Neural progenitor cell (in vitro differentiated cells): Measurements from ENCODE around the gene CCDC141. TPM values are rescaled to one million over a fixed set of nuclear protein-coding genes. Genes with fewer than 3 reads are reported as not detected.
A peak's percentile ranks its signal among the peaks of the same experiment; 100 is the strongest.

Source experiments
- DNase-seq: peaks from one replicate; pipeline ENCODE4 v3.0.0-alpha.2; 2016; ENCODE audit warnings: low spot score
- H2AFZ ChIP-seq: fragments of 200-600 bp; sonication (generic); replicated peaks from 2 replicates; pipeline ENCODE4 v1.6.1; 2016; ENCODE audit warnings: antibody characterized with exemption
- H3F3A ChIP-seq: fragments of 200-600 bp; sonication (generic); 2 replicates; pipeline ENCODE4 v1.6.1; 2016; ENCODE audit warnings: antibody characterized with exemption, low read depth
- H3K27ac ChIP-seq: fragments of 200-600 bp; sonication (generic); 2 replicates; pipeline ENCODE4 v1.5.1; 2016; ENCODE audit warnings: mild to moderate bottlenecking
- H3K27me3 ChIP-seq: fragments of 200-600 bp; sonication (generic); 2 replicates; pipeline ENCODE4 v1.6.1; 2016; ENCODE audit warnings: mild to moderate bottlenecking, moderate library complexity
- H3K36me3 ChIP-seq: fragments of 200-600 bp; sonication (generic); 2 replicates; pipeline ENCODE4 v1.5.1; 2016
- H3K4me1 ChIP-seq: fragments of 200-600 bp; sonication (generic); 2 replicates; pipeline ENCODE4 v1.6.1; 2016; ENCODE audit warnings: mixed run types
- H3K4me2 ChIP-seq: fragments of 200-600 bp; sonication (generic); 2 replicates; pipeline ENCODE4 v1.6.1; 2016
- H3K4me3 ChIP-seq: fragments of 200-600 bp; sonication (generic); 2 replicates; pipeline ENCODE4 v1.5.1; 2016
- H3K79me2 ChIP-seq: fragments of 200-600 bp; sonication (generic); 2 replicates; pipeline ENCODE4 v1.6.1; 2016; ENCODE audit warnings: low read depth
- H3K9ac ChIP-seq: fragments of 200-600 bp; sonication (generic); 2 replicates; pipeline ENCODE4 v1.6.1; 2016
- H3K9me3 ChIP-seq: fragments of 200-600 bp; sonication (generic); 2 replicates; pipeline ENCODE4 v1.5.1; 2016; ENCODE audit warnings: low read depth
- H4K20me1 ChIP-seq: fragments of 200-600 bp; sonication (generic); 2 replicates; pipeline ENCODE4 v1.6.1; 2016; ENCODE audit warnings: low read depth
- H3K27ac Mint-ChIP-seq: 3 replicates; pipeline ENCODE4 v1.8.0; 2021; ENCODE audit warnings: mixed read lengths
- H3K27me3 Mint-ChIP-seq: 2 replicates; pipeline ENCODE4 v1.8.0; 2022; ENCODE audit warnings: low read depth, mild to moderate bottlenecking, inconsistent platforms, moderate library complexity, mixed read lengths; ENCODE audit not compliant: insufficient read depth
- H3K36me3 Mint-ChIP-seq: 3 replicates; pipeline ENCODE4 v1.8.0; 2021; ENCODE audit warnings: mixed read lengths
- H3K4me1 Mint-ChIP-seq: 3 replicates; pipeline ENCODE4 v1.8.0; 2021; ENCODE audit warnings: mixed read lengths
- H3K4me3 Mint-ChIP-seq: 3 replicates; pipeline ENCODE4 v1.8.0; 2021; ENCODE audit warnings: mild to moderate bottlenecking, moderate library complexity, mixed read lengths
- H3K9me3 Mint-ChIP-seq: 3 replicates; pipeline ENCODE4 v1.8.0; 2020; ENCODE audit warnings: mixed read lengths
- EZH2 ChIP-seq: fragments of 200-600 bp; sonication (generic); IDR thresholded peaks from 2 replicates; pipeline ENCODE4 v1.6.1; 2017; ENCODE audit warnings: antibody characterized with exemption, mild to moderate bottlenecking, moderate library complexity
- EZH2phosphoT487 ChIP-seq: fragments of 200-600 bp; sonication (generic); IDR thresholded peaks from 2 replicates; pipeline ENCODE4 v1.6.1; 2017; ENCODE audit warnings: antibody characterized with exemption
- total RNA-seq: library from RNA; depleted of rRNA; stranded (reverse); fragments of >200 nt; gene quantifications from 2 replicates; pipeline ENCODE4 v1.2.3, GENCODE V29; 2015; ENCODE audit warnings: low replicate concordance
- TF ChIP-seq, protein P1 (sequence below): fragments of 200-600 bp; sonication (generic); IDR thresholded peaks from 2 replicates; pipeline ENCODE4 v1.5.1; 2017; ENCODE audit warnings: antibody characterized with exemption, mild to moderate bottlenecking

The CCDC141 gene
- total RNA-seq, 1 donor from 2014 or later = 1.8 TPM

DNA sequence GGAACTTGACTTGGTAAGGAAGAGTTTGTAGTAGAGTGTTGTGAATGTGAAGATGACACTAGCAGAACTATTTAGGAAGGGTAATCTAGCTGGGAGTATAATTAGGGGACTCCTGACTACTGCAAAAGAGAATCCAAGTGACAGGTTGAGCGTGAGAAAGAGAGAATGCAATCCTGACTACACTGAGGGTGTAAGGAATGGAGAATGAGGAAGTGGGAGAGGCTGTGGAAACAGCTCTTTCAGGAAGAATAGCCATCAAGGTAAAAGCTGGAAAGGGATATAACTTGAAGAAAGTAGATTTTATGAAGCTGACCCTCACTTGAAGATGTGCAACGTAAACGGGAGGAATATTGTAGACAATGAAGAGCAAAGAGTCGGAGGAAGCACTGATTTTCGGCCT is 201.6 kb downstream of the CCDC141 start:
- H3K27me3 ChIP-seq = no peaks in the 10 kb centered on the region
- no peak overlapping the region for H3K4me3 ChIP-seq
- no peak overlapping the region for H3K9ac ChIP-seq
- no peak overlapping the region for H3K27ac Mint-ChIP-seq
- H3K4me1 ChIP-seq = peaks cover 7% of the 10 kb centered on the region
- H2AFZ ChIP-seq = no peak overlapping the region
- H4K20me1 ChIP-seq = no peaks in the 10 kb centered on the region
- H3K4me1 Mint-ChIP-seq = peaks cover 25% of the 10 kb centered on the region
- H3K4me3 Mint-ChIP-seq = no peak overlapping the region
- H3K79me2 ChIP-seq = no peaks in the 10 kb centered on the region
- no peak overlapping the region for H3K27ac ChIP-seq
- H3K36me3 ChIP-seq = no peaks in the 10 kb centered on the region
- H3K4me2 ChIP-seq = no peak overlapping the region
- no peaks in the 10 kb centered on the region for H3F3A ChIP-seq
- DNase-seq = no peak
- H3K9me3 Mint-ChIP-seq = no peaks in the 10 kb centered on the region
- no peaks in the 10 kb centered on the region for H3K36me3 Mint-ChIP-seq
- no peaks in the 10 kb centered on the region for H3K9me3 ChIP-seq
- TF ChIP-seq EZH2 = no peak
- no peak for TF ChIP-seq EZH2phosphoT487
- TF ChIP-seq, protein P1, sequence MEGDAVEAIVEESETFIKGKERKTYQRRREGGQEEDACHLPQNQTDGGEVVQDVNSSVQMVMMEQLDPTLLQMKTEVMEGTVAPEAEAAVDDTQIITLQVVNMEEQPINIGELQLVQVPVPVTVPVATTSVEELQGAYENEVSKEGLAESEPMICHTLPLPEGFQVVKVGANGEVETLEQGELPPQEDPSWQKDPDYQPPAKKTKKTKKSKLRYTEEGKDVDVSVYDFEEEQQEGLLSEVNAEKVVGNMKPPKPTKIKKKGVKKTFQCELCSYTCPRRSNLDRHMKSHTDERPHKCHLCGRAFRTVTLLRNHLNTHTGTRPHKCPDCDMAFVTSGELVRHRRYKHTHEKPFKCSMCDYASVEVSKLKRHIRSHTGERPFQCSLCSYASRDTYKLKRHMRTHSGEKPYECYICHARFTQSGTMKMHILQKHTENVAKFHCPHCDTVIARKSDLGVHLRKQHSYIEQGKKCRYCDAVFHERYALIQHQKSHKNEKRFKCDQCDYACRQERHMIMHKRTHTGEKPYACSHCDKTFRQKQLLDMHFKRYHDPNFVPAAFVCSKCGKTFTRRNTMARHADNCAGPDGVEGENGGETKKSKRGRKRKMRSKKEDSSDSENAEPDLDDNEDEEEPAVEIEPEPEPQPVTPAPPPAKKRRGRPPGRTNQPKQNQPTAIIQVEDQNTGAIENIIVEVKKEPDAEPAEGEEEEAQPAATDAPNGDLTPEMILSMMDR = no peak
- peaks cover 3% of the 10 kb centered on the region for H3K27me3 Mint-ChIP-seq

DNA sequence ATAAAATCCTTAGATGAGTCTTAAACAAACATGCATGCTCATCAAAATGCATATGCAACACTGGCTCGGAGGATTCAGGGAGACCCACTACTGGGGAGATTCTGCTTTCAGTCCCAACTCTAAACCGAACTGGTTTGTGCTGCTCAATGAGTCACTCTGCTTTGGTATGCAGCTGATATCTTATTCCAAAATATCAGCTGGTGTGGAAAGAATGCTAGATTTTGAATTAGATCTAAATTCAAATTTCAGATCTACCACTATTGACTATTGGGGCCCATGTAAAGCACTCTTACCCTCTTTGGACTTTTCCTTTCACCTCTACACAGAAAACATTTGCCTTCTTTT is 203.5 kb downstream of the CCDC141 start:
- H3F3A ChIP-seq = no peaks in the 10 kb centered on the region
- peaks cover 7% of the 10 kb centered on the region for H3K4me1 ChIP-seq
- no peak for DNase-seq
- no peaks in the 10 kb centered on the region for H3K9me3 ChIP-seq
- Mint-ChIP-seq H3K36me3 (no peaks in the 10 kb centered on the region), H3K4me1 (peaks cover 25% of the 10 kb centered on the region), H3K27me3 (peaks cover 3% of the 10 kb centered on the region), H3K9me3 (no peaks in the 10 kb centered on the region), H3K27ac (no peak overlapping the region), H3K4me3 (no peak overlapping the region)
- H3K9ac ChIP-seq = no peak overlapping the region
- H3K27ac ChIP-seq = no peak overlapping the region
- H4K20me1 ChIP-seq = no peaks in the 10 kb centered on the region
- no peaks in the 10 kb centered on the region for H3K27me3 ChIP-seq
- TF ChIP-seq EZH2phosphoT487 (no peak), EZH2 (no peak)
- TF ChIP-seq, protein P1 = no peak
- H3K4me3 ChIP-seq = no peak overlapping the region
- H2AFZ ChIP-seq = no peak overlapping the region
- no peak overlapping the region for H3K4me2 ChIP-seq
- H3K79me2 ChIP-seq = no peaks in the 10 kb centered on the region
- H3K36me3 ChIP-seq = no peaks in the 10 kb centered on the region

DNA sequence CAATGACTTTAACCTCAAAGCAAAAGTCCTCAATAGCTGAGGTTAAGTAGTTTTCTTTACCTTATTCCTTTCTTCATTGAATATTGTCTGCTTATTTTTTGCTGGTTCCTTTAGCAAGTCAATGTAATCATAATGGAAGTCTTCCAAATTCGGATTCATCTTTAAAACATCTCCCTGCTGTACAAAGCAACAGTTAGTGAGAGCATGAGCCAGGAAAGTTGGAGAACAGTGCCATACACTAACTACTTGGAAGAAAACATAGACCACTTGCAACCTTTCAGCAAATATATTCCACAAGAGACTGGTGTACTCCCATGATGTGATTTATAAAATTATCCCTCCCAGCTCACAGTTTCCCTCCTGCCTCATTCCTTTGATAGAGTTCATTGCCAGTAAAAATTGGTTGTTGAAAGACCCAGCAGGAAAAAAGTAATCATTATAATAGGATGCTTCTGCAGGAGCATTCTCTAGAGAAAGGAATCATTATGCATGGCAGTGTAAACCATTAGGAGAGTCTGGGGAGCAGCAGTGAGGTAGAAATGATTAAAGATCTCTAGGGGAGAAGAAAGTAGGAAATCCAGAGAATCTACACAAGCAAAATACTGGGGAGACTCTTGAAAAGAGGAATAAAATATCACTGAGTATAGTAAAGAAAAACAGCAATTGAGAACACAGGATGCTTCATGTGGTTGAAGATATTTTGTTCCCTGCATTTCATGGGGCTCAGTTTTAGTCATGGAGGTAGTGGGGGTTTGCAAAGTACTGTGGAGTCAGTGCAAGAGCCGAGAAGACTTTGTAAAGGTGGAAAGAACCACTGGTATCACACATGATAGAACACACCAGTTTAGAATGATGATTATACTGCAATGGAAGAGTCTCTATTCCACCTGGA is 204.1 kb downstream of the CCDC141 start:
- Histone ChIP-seq H3F3A (no peaks in the 10 kb centered on the region), H3K9ac (no peak overlapping the region), H3K4me2 (no peak overlapping the region), H3K4me1 (peaks cover 7% of the 10 kb centered on the region), H3K4me3 (no peak overlapping the region), H3K9me3 (no peaks in the 10 kb centered on the region), H4K20me1 (no peaks in the 10 kb centered on the region), H3K36me3 (no peaks in the 10 kb centered on the region), H2AFZ (no peak overlapping the region), H3K79me2 (no peaks in the 10 kb centered on the region), H3K27ac (no peak overlapping the region), H3K27me3 (no peaks in the 10 kb centered on the region)
- Mint-ChIP-seq H3K36me3 (no peaks in the 10 kb centered on the region), H3K4me3 (no peak overlapping the region), H3K9me3 (no peaks in the 10 kb centered on the region), H3K27me3 (peaks cover 3% of the 10 kb centered on the region), H3K27ac (peak overlapping the region; percentile 7), H3K4me1 (peaks cover 25% of the 10 kb centered on the region)
- DNase-seq = no peak
- no peak for TF ChIP-seq EZH2
- no peak for TF ChIP-seq EZH2phosphoT487
- TF ChIP-seq, protein P1 = no peak
